Inferior parietal cortex (tissue), 1 donor: ENCODE measurements around the gene MARCKSL1.
"Not testable (repeated sequence)": the region's sequence is repeated elsewhere in the genome, so short reads cannot be mapped to it uniquely, and the experiment has no call there.

ENCODE experiments used
- DNase-seq: peaks from one replicate; pipeline ENCODE4 v3.0.0-alpha.2; 2016; ENCODE audit errors: extremely low spot score

MARCKSL1 gene

GRCh38 chr1:32333251-32333963, 2.6 kb downstream of the MARCKSL1 start:
- DNase-seq = no peak

DNA sequence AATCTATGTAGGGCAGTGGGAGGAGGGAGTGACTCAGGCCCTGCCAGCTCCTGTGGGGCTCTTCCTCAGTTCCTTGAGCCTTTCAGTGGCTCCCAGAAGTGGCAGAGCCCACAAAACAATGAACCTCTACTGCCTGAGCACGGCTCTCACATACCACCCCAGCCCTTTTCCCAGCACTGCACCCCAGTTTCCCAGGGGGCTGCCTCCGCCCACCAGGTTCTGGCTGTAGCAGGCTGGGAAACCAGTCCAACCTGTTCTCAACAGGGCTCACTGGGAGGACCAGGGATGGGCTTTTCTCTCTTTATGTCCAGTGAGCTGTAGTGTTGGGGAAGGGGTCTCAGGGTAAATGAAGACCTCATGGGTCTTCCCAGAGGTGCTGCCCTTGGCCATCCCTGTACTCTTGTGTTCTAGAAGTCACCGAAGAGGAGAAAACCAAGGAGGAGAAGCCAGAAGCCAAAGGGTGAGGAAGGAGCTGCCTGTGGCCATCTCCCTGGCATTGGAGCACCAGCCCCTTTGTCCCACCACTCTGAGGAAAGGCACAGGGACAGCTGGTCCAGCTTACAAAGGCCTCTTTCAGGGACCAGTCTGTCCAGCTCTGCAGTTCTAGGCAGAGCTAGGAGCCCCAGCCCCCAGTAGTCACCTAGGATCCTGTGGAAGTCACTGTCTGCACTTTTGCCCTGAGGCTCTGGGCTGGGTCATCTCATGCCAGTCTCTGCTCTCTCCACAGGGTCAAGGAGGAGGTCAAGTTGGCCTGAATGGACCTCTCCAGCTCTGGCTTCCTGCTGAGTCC, 3.5 kb downstream of the MARCKSL1 start:
- no peak for DNase-seq

GRCh38 chr1:32331549-32331948, 4.5 kb downstream of the MARCKSL1 start:
- DNase-seq = no peak

GRCh38 chr1:32330558-32331151, 5.4 kb downstream of the MARCKSL1 start:
- DNase-seq = no peak

DNA sequence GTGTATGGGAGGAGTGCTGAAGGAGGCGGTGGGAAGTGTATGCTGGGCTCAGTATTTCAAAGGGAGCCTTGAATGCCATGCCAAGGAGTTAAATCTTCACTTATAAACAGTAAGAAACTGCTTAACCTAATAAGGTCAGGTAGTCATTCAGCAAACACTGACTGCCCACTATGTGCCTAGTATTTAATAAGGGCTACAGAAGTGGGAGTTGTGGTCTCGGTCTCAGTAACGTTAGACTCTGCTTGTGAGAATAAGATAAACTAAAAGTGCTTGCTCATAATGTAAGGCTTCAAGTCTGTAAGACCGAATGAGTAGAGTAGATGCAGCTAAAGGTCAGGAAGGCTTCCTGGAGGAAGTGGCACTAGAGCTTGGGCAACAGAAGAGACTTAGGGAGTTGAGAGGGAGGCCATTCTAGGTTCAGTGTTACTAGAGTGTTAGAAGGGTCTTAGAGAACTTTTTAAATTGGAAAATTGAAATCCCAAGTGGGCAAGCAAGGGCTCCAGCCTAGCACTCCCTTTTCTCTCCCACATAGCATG, 6.0 kb downstream of the MARCKSL1 start:
- DNase-seq = no peak

GRCh38 chr1:32327204-32327603, 8.8 kb downstream of the MARCKSL1 start:
- no peak for DNase-seq

GRCh38 chr1:32321712-32322291, 14.2 kb downstream of the MARCKSL1 start:
- DNase-seq = no peak

DNA sequence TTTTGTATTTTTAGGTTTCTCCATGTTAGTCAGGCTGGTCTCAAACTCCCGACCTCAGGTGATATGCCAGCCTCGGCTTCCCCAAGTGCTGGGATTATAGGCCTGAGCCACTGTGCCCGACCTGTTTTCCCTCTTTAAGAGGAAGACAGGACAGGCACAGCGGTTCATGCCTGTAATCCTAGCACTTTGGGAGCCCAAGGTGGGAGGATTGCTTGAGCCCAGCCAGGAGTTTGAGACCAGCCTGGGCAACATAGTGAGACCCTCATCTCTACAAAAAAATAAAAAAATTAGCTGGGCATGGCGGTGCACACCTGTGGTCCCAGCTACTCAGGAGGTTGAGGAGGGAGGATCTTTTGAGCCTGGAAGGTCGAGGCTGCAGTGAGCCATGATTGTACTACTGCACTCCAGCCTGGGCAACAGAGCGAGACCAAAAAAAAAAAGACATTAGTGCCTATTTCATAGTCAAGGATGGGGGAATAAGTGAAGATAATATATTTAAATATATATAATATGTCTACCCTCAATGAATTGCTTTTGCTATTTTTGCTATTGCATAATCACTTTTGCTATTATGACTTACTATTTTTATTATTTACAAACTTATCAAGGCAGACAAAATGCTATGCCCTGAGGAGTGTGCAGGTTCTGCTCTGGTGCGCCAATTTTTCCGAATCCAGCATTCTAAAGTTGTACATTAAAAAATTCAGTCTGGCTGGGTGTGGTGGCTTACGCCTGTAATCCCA, 17.7 kb downstream of the MARCKSL1 start:
- DNase-seq = no peak

GRCh38 chr1:32316903-32317277, 19.1 kb downstream of the MARCKSL1 start:
- no peak for DNase-seq

- DNase-seq = no peak
Measured at GRCh38 chr1:32311709-32312393, 24.2 kb downstream of the MARCKSL1 start.

DNA sequence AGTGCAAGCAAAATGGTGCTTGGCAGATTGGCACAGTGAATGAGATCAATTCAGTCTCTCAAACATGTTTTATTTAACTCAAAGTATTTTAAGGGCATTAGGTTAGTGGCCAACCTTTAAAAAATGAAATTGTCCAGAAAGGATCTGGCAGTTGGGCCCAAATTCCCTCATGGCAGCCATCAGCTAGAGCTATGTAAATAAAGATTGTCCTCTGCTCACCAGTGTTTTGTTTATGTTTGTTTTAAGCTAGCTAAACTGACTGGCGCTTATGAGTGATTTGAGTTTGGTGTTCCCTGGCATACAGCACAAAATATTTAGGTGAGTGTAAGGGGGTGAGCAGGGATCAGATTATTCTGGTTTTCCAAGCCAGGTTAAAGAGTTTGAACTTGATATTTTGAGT, 26.1 kb downstream of the MARCKSL1 start:
- no peak for DNase-seq

DNA sequence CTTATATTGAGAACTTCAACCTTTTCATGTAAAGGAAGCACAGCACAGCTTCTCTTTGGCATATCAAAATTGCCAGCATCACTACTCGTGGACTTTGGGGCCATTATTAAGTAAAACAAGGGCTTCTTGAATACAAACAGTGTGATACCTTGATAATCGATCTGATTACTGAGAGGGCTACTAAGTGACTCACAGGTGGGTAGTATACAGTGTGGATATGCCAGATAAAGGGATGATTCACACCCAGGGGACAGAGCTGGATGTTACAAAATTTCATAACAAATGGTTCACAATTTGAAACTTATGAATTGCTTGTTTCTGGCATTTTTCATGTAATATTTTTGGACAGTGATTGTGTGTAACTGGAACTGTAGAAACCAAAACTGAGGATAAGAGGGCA, 28.7 kb downstream of the MARCKSL1 start:
- DNase-seq = no peak

DNA sequence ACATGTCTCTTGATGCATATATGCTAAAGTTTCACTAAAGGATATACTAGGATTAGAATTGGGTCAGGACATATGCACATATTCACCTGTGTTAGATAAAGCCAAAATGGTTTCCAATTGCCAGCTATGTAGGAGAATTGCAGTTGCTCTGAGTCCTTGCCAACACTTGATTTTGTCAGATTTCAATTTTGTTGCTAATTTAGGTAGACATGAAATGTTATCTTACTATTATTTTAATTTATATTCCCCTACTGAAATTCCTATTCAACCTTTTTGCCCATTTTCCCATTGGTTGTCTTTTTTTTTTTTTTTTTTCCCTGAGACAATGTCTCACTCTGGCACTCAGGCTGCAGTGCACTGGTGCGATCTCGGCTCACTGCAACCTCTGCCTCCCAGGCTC, 30.7 kb downstream of the MARCKSL1 start:
- DNase-seq = no peak

- no peak for DNase-seq
Measured at GRCh38 chr1:32303997-32304622, 31.9 kb downstream of the MARCKSL1 start.

DNA sequence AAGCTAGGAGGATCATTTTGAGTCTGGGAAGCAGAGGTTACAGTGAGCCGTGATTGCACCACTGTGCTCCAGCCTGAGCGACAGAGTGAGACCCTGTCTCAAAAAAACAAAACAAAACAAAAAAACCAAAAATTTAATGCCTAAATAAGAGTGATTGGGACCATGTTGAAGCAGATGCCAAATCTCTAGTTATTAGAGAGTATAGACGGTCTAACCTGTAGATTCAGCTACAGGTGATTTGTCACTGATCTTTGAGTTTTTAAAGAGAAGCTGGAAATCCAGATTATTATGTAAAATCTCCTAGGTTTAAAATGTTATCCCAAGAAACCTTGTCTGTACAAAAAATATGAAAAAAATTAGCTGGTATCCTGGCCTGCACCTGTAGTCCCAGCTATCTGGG, 32.7 kb downstream of the MARCKSL1 start:
- DNase-seq = no peak

DNA sequence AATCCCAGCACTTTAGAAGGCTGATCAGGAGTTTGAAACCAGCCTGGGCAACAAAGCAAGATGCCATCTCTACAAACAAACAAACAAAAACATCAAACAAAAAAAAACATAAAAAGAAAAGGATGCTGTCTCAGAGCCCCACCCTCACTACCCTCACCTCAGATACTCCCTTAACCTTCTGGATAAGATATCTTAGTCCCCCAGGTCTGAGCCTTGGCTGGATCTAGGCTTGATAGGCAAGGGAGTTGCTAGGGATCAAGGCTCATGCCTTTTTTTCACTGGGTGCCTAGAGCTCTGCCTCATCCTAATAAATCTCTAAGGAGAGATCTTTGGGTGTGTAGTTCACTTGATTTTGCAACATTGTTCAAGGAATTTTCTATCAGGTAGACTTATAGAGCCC, 36.7 kb downstream of the MARCKSL1 start:
- DNase-seq = no peak

DNA sequence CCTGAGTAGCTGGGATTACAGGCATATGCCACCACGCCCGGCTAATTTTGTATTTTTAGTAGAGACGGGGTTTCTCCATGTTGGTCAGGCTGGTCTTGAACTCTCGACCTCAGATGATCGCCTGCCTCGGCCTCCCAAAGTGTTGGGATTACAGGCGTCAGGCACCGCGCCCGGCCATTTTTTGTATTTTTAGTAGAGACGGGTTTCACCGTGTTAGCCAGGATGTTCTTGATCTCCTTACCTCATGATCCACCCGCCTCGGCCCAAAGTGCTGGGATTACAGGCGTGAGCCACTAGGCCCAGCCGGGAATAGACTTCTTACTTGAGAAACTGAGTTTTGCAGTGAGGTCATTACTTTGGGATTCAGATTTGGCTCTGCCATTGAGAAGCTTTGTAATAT, 37.8 kb downstream of the MARCKSL1 start:
- not testable (repeated sequence) for DNase-seq

- peak; percentile 83 for DNase-seq
Measured at GRCh38 chr1:32291708-32292538, 44.1 kb downstream of the MARCKSL1 start, which contains the start of gene HDAC1. HDAC1 (plus strand) TSS chr1:32292083; CDS start chr1:32292170, 87 bp downstream.

GRCh38 chr1:32291145-32291707, 44.8 kb downstream of the MARCKSL1 start:
- peak; percentile 2 for DNase-seq
